ENCODE results near the gene PHACTR1.

DNA sequence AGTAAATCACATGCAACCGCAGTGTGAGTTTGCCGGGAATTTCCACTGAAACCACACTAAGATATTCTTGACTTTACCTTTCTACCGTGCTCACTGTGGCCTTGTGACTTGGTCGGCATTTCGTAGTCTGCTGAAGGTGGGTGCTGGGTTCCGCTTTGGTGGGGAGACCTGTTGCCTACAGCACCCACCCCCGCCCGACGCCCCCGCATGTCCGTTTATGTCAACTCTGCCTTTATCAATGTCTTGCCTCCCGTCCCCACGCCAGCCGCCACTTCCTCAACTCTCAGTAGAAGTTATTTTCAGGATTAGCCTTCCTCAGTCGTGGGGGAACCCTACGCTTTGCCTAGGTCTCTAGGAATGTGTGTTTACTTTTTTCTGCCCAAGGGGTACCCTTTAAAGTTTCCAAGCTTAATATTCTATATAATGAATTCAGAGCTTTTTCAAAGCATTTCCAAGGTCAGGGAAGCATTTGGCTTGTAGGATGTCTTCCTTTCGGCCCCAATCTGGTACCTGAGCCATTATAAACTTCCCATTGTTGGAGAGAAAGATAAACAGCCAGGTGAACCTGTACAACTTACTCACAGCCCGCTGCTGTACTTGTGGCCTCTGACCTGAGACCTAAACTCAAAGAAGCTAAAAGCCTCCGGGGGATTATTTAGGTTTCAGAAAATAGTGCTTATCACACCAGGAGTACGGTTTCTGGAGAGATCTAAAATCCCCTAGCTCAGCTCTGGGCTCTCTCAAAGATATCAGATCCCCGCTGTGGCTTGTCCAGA is 557.6 kb downstream of the PHACTR1 start:
- TF ChIP-seq POLR2AphosphoS5 (IDR thresholded peaks at IDR 0.05; ENCODE audit: control insufficient read depth, insufficient read depth, low read depth, low read length) = peak; percentile 83; the same call in 1 of the 2 replicates
- TF ChIP-seq ZNF217 (CRISPR knock-in tag; IDR thresholded peaks at IDR 0.05) = no peak
- TF ChIP-seq PRMT5 (CRISPR knock-in tag; IDR thresholded peaks at IDR 0.05) = no peak
- no peak; the same call in 1 of the 2 replicates for TF ChIP-seq MXI1 (IDR thresholded peaks at IDR 0.05; ENCODE audit: low read depth, low read length)
- no peak for TF ChIP-seq ZNF24 (IDR thresholded peaks at IDR 0.05)
- TF ChIP-seq, protein P1, sequence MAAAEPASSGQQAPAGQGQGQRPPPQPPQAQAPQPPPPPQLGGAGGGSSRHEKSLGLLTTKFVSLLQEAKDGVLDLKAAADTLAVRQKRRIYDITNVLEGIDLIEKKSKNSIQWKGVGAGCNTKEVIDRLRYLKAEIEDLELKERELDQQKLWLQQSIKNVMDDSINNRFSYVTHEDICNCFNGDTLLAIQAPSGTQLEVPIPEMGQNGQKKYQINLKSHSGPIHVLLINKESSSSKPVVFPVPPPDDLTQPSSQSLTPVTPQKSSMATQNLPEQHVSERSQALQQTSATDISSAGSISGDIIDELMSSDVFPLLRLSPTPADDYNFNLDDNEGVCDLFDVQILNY (CRISPR knock-in tag; IDR thresholded peaks at IDR 0.05) = no peak
- no peak for TF ChIP-seq ZNF263 (CRISPR knock-in tag; IDR thresholded peaks at IDR 0.05; ENCODE audit: borderline replicate concordance)
- peak in 1 of 2 experiments; percentile 9; a peak in 1 of 3 replicates for TF ChIP-seq CBX3 (IDR thresholded peaks at IDR 0.05; ENCODE audit: borderline replicate concordance in 1 of 2, low read length in 2 of 2)
- TF ChIP-seq MAFF (IDR thresholded peaks at IDR 0.05; ENCODE audit: low read length) = 0 out of 2 replicates have a peak, but pooled peaks have one; percentile 11
- TF ChIP-seq EP300 (IDR thresholded peaks at IDR 0.05; ENCODE audit: low read length) = peak; percentile 93
- TF ChIP-seq CBX5 (IDR thresholded peaks at IDR 0.05; ENCODE audit: borderline replicate concordance, low read depth) = no peak
- TF ChIP-seq FOXP1 (CRISPR knock-in tag; IDR thresholded peaks at IDR 0.05) = 0 out of 2 replicates have a peak, but pooled peaks have one; percentile 22
- TF ChIP-seq, protein P2, sequence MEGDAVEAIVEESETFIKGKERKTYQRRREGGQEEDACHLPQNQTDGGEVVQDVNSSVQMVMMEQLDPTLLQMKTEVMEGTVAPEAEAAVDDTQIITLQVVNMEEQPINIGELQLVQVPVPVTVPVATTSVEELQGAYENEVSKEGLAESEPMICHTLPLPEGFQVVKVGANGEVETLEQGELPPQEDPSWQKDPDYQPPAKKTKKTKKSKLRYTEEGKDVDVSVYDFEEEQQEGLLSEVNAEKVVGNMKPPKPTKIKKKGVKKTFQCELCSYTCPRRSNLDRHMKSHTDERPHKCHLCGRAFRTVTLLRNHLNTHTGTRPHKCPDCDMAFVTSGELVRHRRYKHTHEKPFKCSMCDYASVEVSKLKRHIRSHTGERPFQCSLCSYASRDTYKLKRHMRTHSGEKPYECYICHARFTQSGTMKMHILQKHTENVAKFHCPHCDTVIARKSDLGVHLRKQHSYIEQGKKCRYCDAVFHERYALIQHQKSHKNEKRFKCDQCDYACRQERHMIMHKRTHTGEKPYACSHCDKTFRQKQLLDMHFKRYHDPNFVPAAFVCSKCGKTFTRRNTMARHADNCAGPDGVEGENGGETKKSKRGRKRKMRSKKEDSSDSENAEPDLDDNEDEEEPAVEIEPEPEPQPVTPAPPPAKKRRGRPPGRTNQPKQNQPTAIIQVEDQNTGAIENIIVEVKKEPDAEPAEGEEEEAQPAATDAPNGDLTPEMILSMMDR (IDR thresholded peaks at IDR 0.05 in 2 of 3, conservative IDR thresholded peaks at IDR 0.05 in 1 of 3; ENCODE audit: insufficient read depth in 2 of 3, low read depth in 1 of 3, low read length in 3 of 3) = peak in 1 of 3 experiments; percentile 14; a peak in 1 of 6 replicates
- TF ChIP-seq, protein P3, sequence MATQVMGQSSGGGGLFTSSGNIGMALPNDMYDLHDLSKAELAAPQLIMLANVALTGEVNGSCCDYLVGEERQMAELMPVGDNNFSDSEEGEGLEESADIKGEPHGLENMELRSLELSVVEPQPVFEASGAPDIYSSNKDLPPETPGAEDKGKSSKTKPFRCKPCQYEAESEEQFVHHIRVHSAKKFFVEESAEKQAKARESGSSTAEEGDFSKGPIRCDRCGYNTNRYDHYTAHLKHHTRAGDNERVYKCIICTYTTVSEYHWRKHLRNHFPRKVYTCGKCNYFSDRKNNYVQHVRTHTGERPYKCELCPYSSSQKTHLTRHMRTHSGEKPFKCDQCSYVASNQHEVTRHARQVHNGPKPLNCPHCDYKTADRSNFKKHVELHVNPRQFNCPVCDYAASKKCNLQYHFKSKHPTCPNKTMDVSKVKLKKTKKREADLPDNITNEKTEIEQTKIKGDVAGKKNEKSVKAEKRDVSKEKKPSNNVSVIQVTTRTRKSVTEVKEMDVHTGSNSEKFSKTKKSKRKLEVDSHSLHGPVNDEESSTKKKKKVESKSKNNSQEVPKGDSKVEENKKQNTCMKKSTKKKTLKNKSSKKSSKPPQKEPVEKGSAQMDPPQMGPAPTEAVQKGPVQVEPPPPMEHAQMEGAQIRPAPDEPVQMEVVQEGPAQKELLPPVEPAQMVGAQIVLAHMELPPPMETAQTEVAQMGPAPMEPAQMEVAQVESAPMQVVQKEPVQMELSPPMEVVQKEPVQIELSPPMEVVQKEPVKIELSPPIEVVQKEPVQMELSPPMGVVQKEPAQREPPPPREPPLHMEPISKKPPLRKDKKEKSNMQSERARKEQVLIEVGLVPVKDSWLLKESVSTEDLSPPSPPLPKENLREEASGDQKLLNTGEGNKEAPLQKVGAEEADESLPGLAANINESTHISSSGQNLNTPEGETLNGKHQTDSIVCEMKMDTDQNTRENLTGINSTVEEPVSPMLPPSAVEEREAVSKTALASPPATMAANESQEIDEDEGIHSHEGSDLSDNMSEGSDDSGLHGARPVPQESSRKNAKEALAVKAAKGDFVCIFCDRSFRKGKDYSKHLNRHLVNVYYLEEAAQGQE (IDR thresholded peaks at IDR 0.05; ENCODE audit: borderline replicate concordance) = peak; percentile 4; the same call in 1 of the 2 replicates
- TF ChIP-seq, protein P3 (CRISPR knock-in tag; IDR thresholded peaks at IDR 0.05; ENCODE audit: low read depth) = no peak
